ENCODE results near the gene CTNNA2.

CTNNA2 gene

GRCh38 chr2:79792090-79792489 is 279.2 kb downstream of the CTNNA2 start:
- TF ChIP-seq POLR2AphosphoS5 (IDR thresholded peaks at IDR 0.05; ENCODE audit: low read depth, low read length) (no peak), POLR2A (IDR thresholded peaks at IDR 0.05; ENCODE audit: low read depth, low read length) (no peak), TAF1 (IDR thresholded peaks at IDR 0.05; ENCODE audit: borderline replicate concordance, low read depth, low read length) (no peak)
- FAIRE-seq (no peak), DNase-seq (ENCODE audit: insufficient read length) (no peak)

DNA sequence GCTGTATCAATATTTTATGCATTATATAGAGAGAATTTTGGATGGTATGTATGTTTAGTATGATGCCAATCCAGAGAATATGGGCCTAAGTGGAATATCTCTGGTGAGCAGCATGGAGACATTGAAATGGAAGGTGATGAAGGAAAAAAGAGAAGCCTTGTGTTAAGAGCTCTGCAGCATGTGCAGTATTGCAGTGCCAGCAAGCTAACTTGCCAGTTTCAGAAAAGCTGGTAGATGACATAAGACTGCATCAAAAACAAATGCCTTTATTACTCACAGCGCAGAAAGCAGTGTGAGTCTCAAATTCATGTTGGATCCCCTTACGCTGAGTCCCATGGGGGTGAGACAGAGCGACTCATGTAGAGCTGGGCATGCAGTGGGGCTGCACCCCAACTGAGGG is 280.2 kb downstream of the CTNNA2 start:
- DNase-seq (ENCODE audit: insufficient read length) (no peak), FAIRE-seq (no peak)
- TF ChIP-seq POLR2A (IDR thresholded peaks at IDR 0.05; ENCODE audit: low read depth, low read length) (no peak), POLR2AphosphoS5 (IDR thresholded peaks at IDR 0.05; ENCODE audit: low read depth, low read length) (no peak), TAF1 (IDR thresholded peaks at IDR 0.05; ENCODE audit: borderline replicate concordance, low read depth, low read length) (no peak)

DNA sequence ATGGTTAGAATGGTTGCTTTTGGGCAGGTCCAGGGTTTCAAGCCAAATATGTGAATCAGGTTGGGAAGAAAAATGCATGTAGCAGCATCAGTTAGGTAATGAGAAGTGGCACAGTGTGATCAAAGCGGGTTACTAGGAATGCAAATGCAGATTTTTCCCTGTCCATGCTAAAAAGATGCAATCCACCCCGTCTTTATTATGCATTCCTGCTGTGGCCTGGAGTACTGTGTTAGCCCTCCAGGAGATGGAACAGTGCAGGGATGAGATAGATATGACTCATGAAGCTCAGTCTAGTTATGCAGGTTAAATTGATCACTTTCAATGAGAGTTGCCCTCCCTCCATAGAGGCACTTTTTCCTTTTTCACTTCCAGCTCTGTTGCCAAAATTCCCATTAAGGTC is 283.8 kb downstream of the CTNNA2 start:
- TF ChIP-seq TAF1 (IDR thresholded peaks at IDR 0.05; ENCODE audit: borderline replicate concordance, low read depth, low read length) (no peak), POLR2AphosphoS5 (IDR thresholded peaks at IDR 0.05; ENCODE audit: low read depth, low read length) (no peak), POLR2A (IDR thresholded peaks at IDR 0.05; ENCODE audit: low read depth, low read length) (no peak)
- no peak for FAIRE-seq
- no peak for DNase-seq (ENCODE audit: insufficient read length)

DNA sequence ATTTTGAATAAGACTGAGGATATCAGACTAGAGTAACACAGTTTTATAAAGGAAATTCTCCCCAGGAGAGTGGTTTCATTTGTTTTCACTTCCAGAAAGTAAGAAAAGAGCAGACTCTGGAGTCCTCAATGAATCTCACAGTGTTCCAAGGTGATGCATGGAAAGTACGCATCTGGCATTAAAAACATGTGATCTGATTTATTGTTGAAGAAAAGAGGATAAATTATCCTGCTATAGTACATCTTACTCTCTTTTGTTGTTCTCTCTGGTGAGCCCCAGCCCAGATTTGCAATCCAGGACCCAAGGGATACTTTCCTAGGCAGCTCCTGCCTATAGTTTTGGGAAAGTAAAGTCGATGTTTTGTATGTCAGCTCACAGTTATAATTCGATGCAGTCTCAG is 285.9 kb downstream of the CTNNA2 start:
- TF ChIP-seq POLR2A (IDR thresholded peaks at IDR 0.05; ENCODE audit: low read depth, low read length) (no peak), TAF1 (IDR thresholded peaks at IDR 0.05; ENCODE audit: borderline replicate concordance, low read depth, low read length) (no peak), POLR2AphosphoS5 (IDR thresholded peaks at IDR 0.05; ENCODE audit: low read depth, low read length) (no peak)
- no peak for DNase-seq (ENCODE audit: insufficient read length)
- no peak for FAIRE-seq

DNA sequence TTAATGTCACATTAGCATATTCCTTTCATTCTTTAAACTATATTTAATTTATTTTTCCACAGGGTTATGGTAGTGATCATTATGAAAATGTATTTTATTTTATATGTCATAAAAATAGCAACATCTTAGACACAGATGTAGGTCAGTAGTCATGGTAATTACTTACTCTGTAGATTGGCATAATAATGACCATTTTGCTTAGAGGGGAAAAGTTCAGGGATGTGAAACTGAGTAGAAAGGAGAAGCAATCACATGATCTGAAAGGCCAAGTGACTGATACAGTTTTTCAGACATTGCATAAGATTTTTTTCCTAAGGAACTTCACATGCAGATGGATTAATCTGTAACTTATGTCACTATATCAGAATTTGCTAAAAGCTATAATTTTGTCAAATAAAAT is 286.9 kb downstream of the CTNNA2 start:
- no peak for TF ChIP-seq POLR2A (IDR thresholded peaks at IDR 0.05; ENCODE audit: low read depth, low read length)
- no peak for FAIRE-seq
- no peak for DNase-seq (ENCODE audit: insufficient read length)

DNA sequence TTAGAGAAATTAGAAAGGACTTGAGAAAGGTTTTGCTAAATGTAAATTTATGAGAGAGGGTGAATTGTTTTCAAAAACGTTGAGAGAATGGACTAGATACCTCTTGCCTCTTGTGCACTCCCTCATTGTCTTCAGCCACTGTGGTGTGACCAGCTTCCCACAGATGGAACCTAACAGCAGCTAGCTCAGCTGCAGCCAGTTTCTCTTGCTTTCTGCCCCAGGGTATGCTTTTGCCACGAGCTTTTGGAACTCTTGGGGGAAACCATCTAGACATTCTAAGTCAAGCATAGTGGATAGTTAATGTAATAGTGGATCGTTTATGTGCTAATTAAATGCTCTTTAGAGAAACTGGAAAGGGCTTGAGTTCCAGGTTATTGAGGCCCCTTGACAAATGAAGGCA is 288.2 kb downstream of the CTNNA2 start:
- TF ChIP-seq POLR2AphosphoS5 (IDR thresholded peaks at IDR 0.05; ENCODE audit: low read depth, low read length): no peak
- no peak for TF ChIP-seq TAF1 (IDR thresholded peaks at IDR 0.05; ENCODE audit: borderline replicate concordance, low read depth, low read length)
- TF ChIP-seq POLR2A (IDR thresholded peaks at IDR 0.05; ENCODE audit: low read depth, low read length): no peak
- DNase-seq (ENCODE audit: insufficient read length) (no peak), FAIRE-seq (no peak)

- FAIRE-seq: no peak
- no peak for TF ChIP-seq TAF1 (IDR thresholded peaks at IDR 0.05; ENCODE audit: borderline replicate concordance, low read depth, low read length)
Measured at GRCh38 chr2:79817288-79817687, 304.4 kb downstream of the CTNNA2 start.

GRCh38 chr2:79820281-79820680 is 307.4 kb downstream of the CTNNA2 start:
- FAIRE-seq (no peak), DNase-seq (ENCODE audit: insufficient read length) (no peak)
- no peak for TF ChIP-seq POLR2AphosphoS5 (IDR thresholded peaks at IDR 0.05; ENCODE audit: low read depth, low read length)
- no peak for TF ChIP-seq TAF1 (IDR thresholded peaks at IDR 0.05; ENCODE audit: borderline replicate concordance, low read depth, low read length)
- no peak for TF ChIP-seq POLR2A (IDR thresholded peaks at IDR 0.05; ENCODE audit: low read depth, low read length)

More at GRCh38 chr2:79817288-79817687, 304.4 kb downstream of the CTNNA2 start:
- DNase-seq (ENCODE audit: insufficient read length): no peak

DNA sequence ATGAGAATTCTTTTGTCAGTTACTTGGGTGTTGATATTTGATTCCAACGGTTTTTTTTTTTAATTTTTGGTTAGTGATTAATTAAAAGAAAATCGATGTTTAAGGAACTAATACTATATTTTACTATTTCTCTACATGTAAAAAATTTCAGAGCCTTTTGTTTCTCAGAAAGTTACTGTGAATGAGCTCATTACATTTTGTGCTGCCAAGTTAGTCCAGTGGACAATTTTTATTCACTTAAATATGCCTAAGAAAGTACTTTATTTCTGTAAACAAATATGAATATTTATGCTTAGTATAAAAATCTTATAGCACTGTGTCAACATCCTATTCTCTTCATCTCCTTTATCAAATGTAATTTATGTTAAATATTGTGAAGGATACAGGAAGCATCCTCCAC is 309.3 kb downstream of the CTNNA2 start:
- FAIRE-seq (no peak), DNase-seq (ENCODE audit: insufficient read length) (no peak)
- no peak for TF ChIP-seq POLR2AphosphoS5 (IDR thresholded peaks at IDR 0.05; ENCODE audit: low read depth, low read length)
- TF ChIP-seq POLR2A (IDR thresholded peaks at IDR 0.05; ENCODE audit: low read depth, low read length): no peak
- no peak for TF ChIP-seq TAF1 (IDR thresholded peaks at IDR 0.05; ENCODE audit: borderline replicate concordance, low read depth, low read length)

- FAIRE-seq: no peak
- TF ChIP-seq TAF1 (IDR thresholded peaks at IDR 0.05; ENCODE audit: borderline replicate concordance, low read depth, low read length) (no peak), POLR2A (IDR thresholded peaks at IDR 0.05; ENCODE audit: low read depth, low read length) (no peak), POLR2AphosphoS5 (IDR thresholded peaks at IDR 0.05; ENCODE audit: low read depth, low read length) (no peak)
- DNase-seq (ENCODE audit: insufficient read length): no peak
Measured at GRCh38 chr2:79824086-79824786, 311.4 kb downstream of the CTNNA2 start.

DNA sequence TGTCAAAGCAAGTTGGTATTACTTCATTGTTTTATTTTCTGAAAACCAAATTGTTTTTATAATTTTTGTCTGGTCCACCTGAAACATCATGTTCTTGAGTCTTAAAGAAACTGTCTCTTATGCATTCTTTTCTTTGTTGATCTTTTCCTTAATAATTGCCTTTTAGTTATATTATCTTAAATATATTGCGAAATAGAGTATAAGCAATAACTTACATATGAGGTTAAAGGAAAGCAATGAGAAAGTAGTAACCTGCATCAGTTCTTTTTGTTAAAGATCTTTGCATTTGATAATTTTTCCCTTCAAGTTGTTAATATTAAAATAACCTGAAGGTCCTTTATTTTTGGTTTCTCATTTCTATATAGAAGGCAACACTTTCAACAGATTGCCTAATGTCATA is 315.0 kb downstream of the CTNNA2 start:
- DNase-seq (ENCODE audit: insufficient read length): no peak
- FAIRE-seq: no peak
- TF ChIP-seq POLR2AphosphoS5 (IDR thresholded peaks at IDR 0.05; ENCODE audit: low read depth, low read length) (no peak), TAF1 (IDR thresholded peaks at IDR 0.05; ENCODE audit: borderline replicate concordance, low read depth, low read length) (no peak), POLR2A (IDR thresholded peaks at IDR 0.05; ENCODE audit: low read depth, low read length) (no peak)

DNA sequence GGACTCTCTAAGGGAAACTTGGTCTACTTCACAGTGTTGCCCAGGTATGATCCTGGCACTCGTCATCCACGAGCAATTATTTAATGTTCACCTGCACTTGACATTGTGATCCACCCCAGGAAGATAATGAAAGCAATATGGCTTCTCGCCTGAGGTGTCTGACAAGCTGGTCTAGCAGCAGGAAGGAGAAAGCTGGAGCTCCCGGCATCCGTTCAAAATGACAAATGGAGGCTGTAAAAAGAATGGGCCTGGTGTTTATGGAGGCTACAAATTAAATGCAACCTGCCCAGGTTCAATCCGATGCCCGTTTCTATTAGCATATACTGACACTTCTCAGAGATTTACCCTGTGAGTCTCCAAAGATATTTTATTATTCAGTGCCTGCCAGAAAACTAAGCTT is 317.6 kb downstream of the CTNNA2 start:
- no peak for DNase-seq (ENCODE audit: insufficient read length)
- no peak for TF ChIP-seq POLR2AphosphoS5 (IDR thresholded peaks at IDR 0.05; ENCODE audit: low read depth, low read length)
- TF ChIP-seq POLR2A (IDR thresholded peaks at IDR 0.05; ENCODE audit: low read depth, low read length): no peak
- TF ChIP-seq TAF1 (IDR thresholded peaks at IDR 0.05; ENCODE audit: borderline replicate concordance, low read depth, low read length): no peak
- FAIRE-seq: no peak

DNA sequence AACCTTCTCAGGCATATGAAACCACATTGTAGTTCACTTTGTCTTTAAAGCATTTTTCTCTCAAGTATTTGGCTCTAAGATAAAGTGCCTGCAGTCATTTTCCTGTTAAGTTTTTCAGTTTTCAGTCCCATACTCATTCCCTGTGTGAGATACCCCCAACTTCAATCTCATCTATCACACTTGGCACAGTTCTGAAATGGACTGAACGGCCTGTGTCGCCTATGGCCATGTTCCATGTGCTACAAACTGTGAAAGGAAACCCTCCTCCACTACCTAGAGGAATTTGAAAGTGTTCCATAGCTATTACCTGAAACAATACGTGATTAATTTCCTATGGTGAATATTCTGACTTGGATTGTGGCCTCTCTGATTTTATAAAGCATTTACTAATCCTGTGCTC is 319.1 kb downstream of the CTNNA2 start:
- FAIRE-seq (no peak), DNase-seq (ENCODE audit: insufficient read length) (no peak)
- TF ChIP-seq TAF1 (IDR thresholded peaks at IDR 0.05; ENCODE audit: borderline replicate concordance, low read depth, low read length) (no peak), POLR2AphosphoS5 (IDR thresholded peaks at IDR 0.05; ENCODE audit: low read depth, low read length) (no peak), POLR2A (IDR thresholded peaks at IDR 0.05; ENCODE audit: low read depth, low read length) (no peak)
